Measurements from ENCODE around the gene ASS1.

The ASS1 gene

GRCh38 chr9:130407916-130408663, 36.7 kb upstream of the ASS1 start:
- no peak for TF ChIP-seq CTCF (IDR thresholded peaks at IDR 0.05)
- no peak for DNase-seq
- intact Hi-C loops (cut with DNase I; ENCODE audit: low total_unique reads): no loop called here

GRCh38 chr9:130408669-130409068, 36.1 kb upstream of the ASS1 start:
- no peak for DNase-seq
- Histone ChIP-seq H3K4me1 (no peaks in the 10 kb centered on the region), H3K36me3 (peaks cover 0 to 5% (median 0%) of the 10 kb centered on the region in 3 donors), H3K27me3 (no peaks in the 10 kb centered on the region), H3K4me3 (no peak overlapping the region), H3K9me3 (no peaks in the 10 kb centered on the region), H3K27ac (no peak overlapping the region)
- TF ChIP-seq CTCF (IDR thresholded peaks at IDR 0.05): no peak
- intact Hi-C loops (cut with DNase I; ENCODE audit: low total_unique reads): no loop called here

More at GRCh38 chr9:130407916-130408663, 36.7 kb upstream of the ASS1 start:
- Histone ChIP-seq H3K4me1 (no peaks in the 10 kb centered on the region), H3K4me3 (no peak overlapping the region), H3K27me3 (peaks cover 0 to 4% of the 10 kb centered on the region in 2 donors), H3K36me3 (peaks cover 0 to 5% (median 0%) of the 10 kb centered on the region in 3 donors), H3K9me3 (no peaks in the 10 kb centered on the region), H3K27ac (no peak overlapping the region)

GRCh38 chr9:130409246-130409645, 35.5 kb upstream of the ASS1 start:
- intact Hi-C loops (cut with DNase I; ENCODE audit: low total_unique reads): no loop called here
- Histone ChIP-seq H3K4me1 (no peaks in the 10 kb centered on the region), H3K27me3 (no peaks in the 10 kb centered on the region), H3K9me3 (no peaks in the 10 kb centered on the region), H3K27ac (no peak overlapping the region), H3K36me3 (peaks cover 0 to 5% (median 0%) of the 10 kb centered on the region in 3 donors), H3K4me3 (no peak overlapping the region)
- DNase-seq: no peak
- TF ChIP-seq CTCF (IDR thresholded peaks at IDR 0.05): no peak

GRCh38 chr9:130410443-130410842, 34.3 kb upstream of the ASS1 start:
- DNase-seq: no peak
- no peak overlapping the region for H3K4me3 ChIP-seq
- H3K36me3 ChIP-seq: peaks cover 0 to 5% (median 0%) of the 10 kb centered on the region in 3 donors
- no peak for TF ChIP-seq CTCF (IDR thresholded peaks at IDR 0.05)
- H3K27me3 ChIP-seq: peaks cover 0 to under 1% of the 10 kb centered on the region in 2 donors
- no peak overlapping the region for H3K27ac ChIP-seq
- intact Hi-C loops (cut with DNase I; ENCODE audit: low total_unique reads): no loop called here
- H3K9me3 ChIP-seq: no peaks in the 10 kb centered on the region
- no peaks in the 10 kb centered on the region for H3K4me1 ChIP-seq

- Histone ChIP-seq H3K4me1 (no peaks in the 10 kb centered on the region), H3K9me3 (no peaks in the 10 kb centered on the region), H3K27ac (no peak overlapping the region), H3K4me3 (no peak overlapping the region), H3K36me3 (peaks cover 0 to 5% (median 0%) of the 10 kb centered on the region in 3 donors), H3K27me3 (peaks cover 0 to 3% of the 10 kb centered on the region in 2 donors)
- intact Hi-C loops (cut with DNase I; ENCODE audit: low total_unique reads): no loop called here
- TF ChIP-seq CTCF (IDR thresholded peaks at IDR 0.05): no peak
- no peak for DNase-seq
These were observed 33.2 kb upstream of the ASS1 start for GRCh38 chr9:130411566-130411915.
